K562 (cell line): ENCODE data around the gene EGFL6. TPM values are rescaled to one million over a fixed set of nuclear protein-coding genes. Genes with fewer than 3 reads are reported as not detected.

Experiments
- ATAC-seq: fragments of 200-7000 bp; cut with Tn5 transposase; 3 replicates; pipeline ENCODE4 v1.9.1; 2020; ENCODE audit warnings: moderate library complexity
- BruUV-seq: library from RNA; stranded (reverse); fragments of 400-500 nt; replicated peaks from 2 replicates; lab custom pipeline; 2021; lab: Mats Ljungman, UMichigan
- CTCF ChIA-PET: fragments of 300-600 bp; formaldehyde crosslinking; extraction: SDS; loops from one replicate; lab custom pipeline; 2021; ENCODE audit warnings: low intra/inter-chr PET ratio; lab: Yijun Ruan, JAX
- POLR2A ChIA-PET: fragments of 300-600, 350-650 bp; sonication (Branson Sonifier 250); formaldehyde crosslinking; extraction: SDS; loops from one replicate; lab custom pipeline; 2021; ENCODE audit warnings: antibody characterized with exemption, inconsistent platforms; lab: Yijun Ruan, JAX
- DNase-seq, 4 experiments: peaks; one replicate each; pipeline versions ENCODE4 v3.0.0 to v3.0.0-alpha.2; 2011 to 2018; ENCODE audit warnings: low spot score in 3 of 4, mixed read lengths in 3 of 4; ENCODE audit errors: extremely low read depth in 1 of 4
- FAIRE-seq: peaks from 2 replicates; lab custom pipeline; 2011; peaks lifted over from hg19 to GRCh38; lab: Jason Lieb, UNC
- H2AFZ ChIP-seq: 2 replicates; pipeline ENCODE4 v1.6.0; 2011; ENCODE audit warnings: low read depth, low read length, control low read depth, inconsistent platforms
- H3K27ac ChIP-seq: fragments of 200-600 bp; 3 replicates; pipeline ENCODE4 v1.8.0; 2011; ENCODE audit warnings: low read depth, mild to moderate bottlenecking, control low read depth, inconsistent platforms, low read length, moderate library complexity, mixed read lengths; ENCODE audit errors: extremely low read depth
- H3K27me3 ChIP-seq, 2 experiments: fragments of 300-600 bp in 1 of 2; 2 replicates in 1 of 2; 3 replicates in 1 of 2; pipeline versions ENCODE4 v1.6.0 to v1.8.0; 2011; ENCODE audit warnings: inconsistent platforms in 2 of 2, low read length in 2 of 2, mild to moderate bottlenecking in 1 of 2, mixed read lengths in 1 of 2, moderate library complexity in 1 of 2; ENCODE audit not compliant: control insufficient read depth in 2 of 2, insufficient read depth in 2 of 2
- H3K36me3 ChIP-seq: fragments of 300-600 bp; 3 replicates; pipeline ENCODE4 v1.8.0; 2011; ENCODE audit warnings: mild to moderate bottlenecking, low read length, inconsistent platforms; ENCODE audit not compliant: control insufficient read depth, insufficient read depth
- H3K4me1 ChIP-seq, 2 experiments: fragments of 200-600 bp in 1 of 2; replicated peaks in 1 of 2; 2 replicates in 1 of 2; 3 replicates in 1 of 2; pipeline versions ENCODE4 v1.5.1 to v1.8.0; 2011; ENCODE audit warnings: inconsistent platforms in 2 of 2, low read length in 2 of 2, mild to moderate bottlenecking in 1 of 2, mixed read lengths in 1 of 2, moderate library complexity in 1 of 2; ENCODE audit not compliant: control insufficient read depth in 2 of 2, insufficient read depth in 2 of 2
- H3K4me2 ChIP-seq: 2 replicates; pipeline ENCODE4 v1.6.1; 2011; ENCODE audit warnings: low read length, control low read depth, inconsistent platforms, mixed read lengths; ENCODE audit not compliant: insufficient read depth
- H3K4me3 ChIP-seq: fragments of 200-600 bp; sonication (generic), shearing (Covaris generic); 2 replicates; pipeline ENCODE4 v1.5.1; 2016; ENCODE audit warnings: control low read depth, inconsistent platforms
- H3K79me2 ChIP-seq: fragments of 200-600 bp; 3 replicates; pipeline ENCODE4 v1.8.0; 2011; ENCODE audit warnings: low read length, inconsistent platforms; ENCODE audit not compliant: control insufficient read depth, insufficient read depth
- H3K9ac ChIP-seq, 2 experiments: 2 replicates each; pipeline versions ENCODE4 v1.6.0 to v1.6.1; 2011; ENCODE audit warnings: low read depth in 2 of 2, low read length in 2 of 2, control low read depth in 1 of 2, inconsistent platforms in 1 of 2, mild to moderate bottlenecking in 1 of 2, mixed read lengths in 1 of 2; ENCODE audit not compliant: insufficient read depth in 1 of 2
- H3K9me1 ChIP-seq: one replicate; pipeline ENCODE4 v1.6.0; 2011; ENCODE audit warnings: inconsistent platforms, mild to moderate bottlenecking, low read length, moderate library complexity; ENCODE audit not compliant: control insufficient read depth, insufficient read depth
- H3K9me3 ChIP-seq: replicated peaks from 2 replicates; pipeline ENCODE4 v1.5.1; 2011; ENCODE audit warnings: low read depth, low read length, inconsistent platforms; ENCODE audit not compliant: control insufficient read depth, insufficient read depth
- H4K20me1 ChIP-seq: replicated peaks from 2 replicates; pipeline ENCODE4 v1.6.1; 2011; ENCODE audit warnings: low read length, inconsistent platforms, mixed read lengths; ENCODE audit not compliant: control insufficient read depth, insufficient read depth
- E2F3 ChIP-seq: fragments of 250-450 bp; sonication (Bioruptor Pico); IDR thresholded peaks from 2 replicates; pipeline ENCODE4 v1.4.0; 2020; ENCODE audit warnings: mild to moderate bottlenecking
- POLR2AphosphoS5 ChIP-seq: IDR thresholded peaks from 2 replicates; pipeline ENCODE4 v1.6.1; 2011; ENCODE audit warnings: mild to moderate bottlenecking, low read depth, low read length, moderate library complexity; ENCODE audit not compliant: control insufficient read depth, insufficient read depth
- RAD51 ChIP-seq: fragments of 450-650 bp; IDR thresholded peaks from 2 replicates; pipeline ENCODE4 v1.7.1; 2016; ENCODE audit warnings: low read depth, mild to moderate bottlenecking, borderline replicate concordance
- RNF2 ChIP-seq: sonication (generic); IDR thresholded peaks from 2 replicates; pipeline ENCODE4 v1.6.1; 2016
- SP2 ChIP-seq: IDR thresholded peaks from 2 replicates; pipeline ENCODE4 v1.6.1; 2011; ENCODE audit warnings: mild to moderate bottlenecking, low read depth, low read length, moderate library complexity; ENCODE audit not compliant: poor library complexity, severe bottlenecking; ENCODE audit errors: extremely low read depth
- TSC22D4 ChIP-seq: fragments of 450-650 bp; IDR thresholded peaks from 2 replicates; pipeline ENCODE4 v1.6.1; 2016; ENCODE audit warnings: missing genetic modification characterization, missing biosample characterization, control low read depth
- whole genome bisulfite sequencing: fragments of 100-300 bp; shearing (Covaris generic); methylation state at CpG from one replicate; pipeline ENCODE4 v1.1.6; 2016; ENCODE audit warnings: low coverage, mixed read lengths; ENCODE audit not compliant: insufficient coverage; ENCODE audit errors: missing lambda C conversion rate; 5-methylcytosine and 5-hydroxymethylcytosine counted together
- in situ Hi-C: fragments of 300-500 bp; cut with MboI; formaldehyde crosslinking; loops from 4 replicates; pipeline ENCODE4 v1.15.0; 2018; ENCODE audit warnings: inconsistent platforms, mixed read lengths
- intact Hi-C: fragments of 100-400 bp; cut with micrococcal nuclease; formaldehyde crosslinking; loops from 2 replicates; pipeline ENCODE4 v1.14.2; 2022
- polyA plus RNA-seq, 8 experiments: library from polyadenylated mRNA; depleted of rRNA in 4 of 8; stranded (reverse) in 5 of 8; unstranded in 3 of 8; fragments of >200 nt; fragmentation: Nextera tagmentation in 2 of 8; fragmentation: Illumina TruSeq in 1 of 8; extraction: Ambion mirVana in 2 of 8; extraction: Trizol in 1 of 8; gene quantifications; 2 replicates each; pipeline versions ENCODE4 v1.2.1 to v1.2.3, GENCODE V29; 2011 to 2014; ENCODE audit warnings: inconsistent platforms in 1 of 8, missing spikeins in 1 of 8
- total RNA-seq, 7 experiments: library from RNA; depleted of rRNA in 6 of 7; stranded (reverse); fragments of >200 nt in 6 of 7; fragmentation: Illumina TruSeq in 2 of 7; extraction: Trizol in 2 of 7; gene quantifications; 2 replicates each; pipeline versions ENCODE4 v1.2.1 to v1.2.3, GENCODE V29; 2011 to 2021; ENCODE audit warnings: low replicate concordance in 1 of 7
- TF ChIP-seq, protein P1 (sequence below): fragments of 450-650 bp; formaldehyde crosslinking; IDR thresholded peaks from 2 replicates; pipeline ENCODE4 v1.4.0; 2020; ENCODE audit warnings: mild to moderate bottlenecking, moderate library complexity
- TF ChIP-seq, protein P2 (sequence below): sonication (generic); formaldehyde crosslinking; IDR thresholded peaks from 2 replicates; pipeline ENCODE4 v1.8.0; 2022; ENCODE audit warnings: mild to moderate bottlenecking, missing genetic modification reagents, borderline replicate concordance
- TF ChIP-seq, protein P3 (sequence below): fragments of 250-450 bp; sonication (Bioruptor Pico); IDR thresholded peaks from 2 replicates; pipeline ENCODE4 v1.8.0; 2021; ENCODE audit warnings: borderline replicate concordance, mild to moderate bottlenecking, moderate library complexity; ENCODE audit not compliant: poor library complexity, severe bottlenecking

EGFL6 gene
- total and polyA plus RNA-seq, 9 of the 15 experiments (the other 6 are each of a cell fraction or from before 2014, with no cell fraction given): 0.01 TPM; not detected in 8

DNA sequence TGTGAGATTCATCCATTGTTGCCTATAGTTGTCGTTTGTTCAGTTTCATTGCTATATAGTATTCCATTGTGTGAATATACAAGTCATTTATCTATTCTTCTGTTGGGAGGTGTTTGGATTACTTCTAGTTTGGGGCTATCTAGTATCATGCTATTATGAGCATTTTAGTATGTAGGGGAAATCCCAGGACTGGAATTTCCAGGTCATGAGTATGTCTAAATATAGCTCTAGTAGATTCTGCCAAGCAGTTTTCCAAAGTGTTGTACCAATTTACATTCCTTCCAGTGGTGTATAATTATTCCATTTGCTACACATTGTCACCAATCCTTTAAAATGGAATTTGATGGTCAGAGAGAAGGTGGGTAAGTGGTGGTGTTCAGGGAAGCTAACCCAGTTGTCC lies 30.1 kb downstream of the EGFL6 start:
- no peaks in the 10 kb centered on the region for H3K4me1 ChIP-seq
- DNase-seq: no peak
- 0% methylated on average over 1 of the region's 1 CpG for WGBS
- CTCF ChIA-PET: no interaction called here
- H3K9me3 ChIP-seq: no peaks in the 10 kb centered on the region
- FAIRE-seq: no peak
- no peak overlapping the region for H3K9ac ChIP-seq
- in situ Hi-C loops: no loop called here
- no peaks in the 10 kb centered on the region for H3K36me3 ChIP-seq
- no peaks in the 10 kb centered on the region for H3K9me1 ChIP-seq
- no TSS peak for BruUV-seq
- no peak overlapping the region for H3K27ac ChIP-seq
- no peak for TF ChIP-seq TSC22D4 (tag)
- POLR2A ChIA-PET: no interaction called here
- no peaks in the 10 kb centered on the region for H3K79me2 ChIP-seq
- H3K4me2 ChIP-seq: no peak overlapping the region
- ATAC-seq: no peak
- H3K4me3 ChIP-seq: no peak overlapping the region
- intact Hi-C loops: no loop called here
- H2AFZ ChIP-seq: no peak overlapping the region
- H4K20me1 ChIP-seq: no peaks in the 10 kb centered on the region
- H3K27me3 ChIP-seq: peaks cover 0 to 5% of the 10 kb centered on the region in 2 experiments; a peak in 2 of 5 replicates

DNA sequence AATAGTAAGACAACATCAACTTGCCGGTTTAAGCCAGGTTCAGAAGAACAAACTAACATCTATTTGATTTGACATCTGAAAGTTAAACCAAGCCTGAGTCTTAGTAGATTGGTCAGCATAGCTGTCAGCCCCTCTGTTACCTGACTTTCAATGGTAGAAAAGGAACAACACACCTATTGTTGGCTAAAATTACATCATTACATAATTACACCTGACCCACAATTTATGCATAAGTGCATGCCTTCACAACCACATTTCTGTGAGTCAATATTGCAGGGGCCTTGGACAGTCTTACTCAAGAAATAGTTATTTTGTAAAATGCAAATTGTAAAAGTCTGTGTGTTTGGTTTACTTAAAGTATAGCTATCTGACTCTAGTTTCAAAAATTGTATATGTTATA lies 36.2 kb downstream of the EGFL6 start:
- Histone ChIP-seq H3K27ac (no peak overlapping the region), H4K20me1 (no peaks in the 10 kb centered on the region), H3K4me2 (no peak overlapping the region), H3K9me3 (no peaks in the 10 kb centered on the region), H3K9ac (no peak overlapping the region), H3K4me3 (no peak overlapping the region), H3K9me1 (no peaks in the 10 kb centered on the region), H3K4me1 (no peaks in the 10 kb centered on the region), H3K27me3 (peaks cover 0 to 5% of the 10 kb centered on the region in 2 experiments; a peak in 2 of 5 replicates), H3K36me3 (no peaks in the 10 kb centered on the region), H2AFZ (no peak overlapping the region), H3K79me2 (no peaks in the 10 kb centered on the region)
- in situ Hi-C loops: no loop called here
- BruUV-seq: no TSS peak
- ATAC-seq (no peak), DNase-seq (no peak), FAIRE-seq (no peak)
- ChIA-PET POLR2A (no interaction called here), CTCF (no interaction called here)
- WGBS: 0% methylated on average over 1 of the region's 1 CpG
- intact Hi-C loops: no loop called here
- TF ChIP-seq, protein P1, sequence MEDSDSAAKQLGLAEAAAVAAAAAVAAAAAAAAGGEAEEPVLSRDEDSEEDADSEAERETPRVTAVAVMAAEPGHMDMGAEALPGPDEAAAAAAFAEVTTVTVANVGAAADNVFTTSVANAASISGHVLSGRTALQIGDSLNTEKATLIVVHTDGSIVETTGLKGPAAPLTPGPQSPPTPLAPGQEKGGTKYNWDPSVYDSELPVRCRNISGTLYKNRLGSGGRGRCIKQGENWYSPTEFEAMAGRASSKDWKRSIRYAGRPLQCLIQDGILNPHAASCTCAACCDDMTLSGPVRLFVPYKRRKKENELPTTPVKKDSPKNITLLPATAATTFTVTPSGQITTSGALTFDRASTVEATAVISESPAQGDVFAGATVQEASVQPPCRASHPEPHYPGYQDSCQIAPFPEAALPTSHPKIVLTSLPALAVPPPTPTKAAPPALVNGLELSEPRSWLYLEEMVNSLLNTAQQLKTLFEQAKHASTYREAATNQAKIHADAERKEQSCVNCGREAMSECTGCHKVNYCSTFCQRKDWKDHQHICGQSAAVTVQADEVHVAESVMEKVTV (CRISPR knock-in tag): no peak
- no peak for TF ChIP-seq RAD51
- TF ChIP-seq, protein P2, sequence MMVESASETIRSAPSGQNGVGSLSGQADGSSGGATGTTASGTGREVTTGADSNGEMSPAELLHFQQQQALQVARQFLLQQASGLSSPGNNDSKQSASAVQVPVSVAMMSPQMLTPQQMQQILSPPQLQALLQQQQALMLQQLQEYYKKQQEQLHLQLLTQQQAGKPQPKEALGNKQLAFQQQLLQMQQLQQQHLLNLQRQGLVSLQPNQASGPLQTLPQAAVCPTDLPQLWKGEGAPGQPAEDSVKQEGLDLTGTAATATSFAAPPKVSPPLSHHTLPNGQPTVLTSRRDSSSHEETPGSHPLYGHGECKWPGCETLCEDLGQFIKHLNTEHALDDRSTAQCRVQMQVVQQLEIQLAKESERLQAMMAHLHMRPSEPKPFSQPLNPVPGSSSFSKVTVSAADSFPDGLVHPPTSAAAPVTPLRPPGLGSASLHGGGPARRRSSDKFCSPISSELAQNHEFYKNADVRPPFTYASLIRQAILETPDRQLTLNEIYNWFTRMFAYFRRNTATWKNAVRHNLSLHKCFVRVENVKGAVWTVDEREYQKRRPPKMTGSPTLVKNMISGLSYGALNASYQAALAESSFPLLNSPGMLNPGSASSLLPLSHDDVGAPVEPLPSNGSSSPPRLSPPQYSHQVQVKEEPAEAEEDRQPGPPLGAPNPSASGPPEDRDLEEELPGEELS (CRISPR knock-in tag): no peak
- TF ChIP-seq, protein P3, sequence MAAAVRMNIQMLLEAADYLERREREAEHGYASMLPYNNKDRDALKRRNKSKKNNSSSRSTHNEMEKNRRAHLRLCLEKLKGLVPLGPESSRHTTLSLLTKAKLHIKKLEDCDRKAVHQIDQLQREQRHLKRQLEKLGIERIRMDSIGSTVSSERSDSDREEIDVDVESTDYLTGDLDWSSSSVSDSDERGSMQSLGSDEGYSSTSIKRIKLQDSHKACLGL (CRISPR knock-in tag): no peak
- no peak for TF ChIP-seq SP2
- TF ChIP-seq RNF2: no peak
- no peak for TF ChIP-seq E2F3 (CRISPR knock-in tag)
- no peak for TF ChIP-seq POLR2AphosphoS5
